ENCODE data around the gene RDH14.

The RDH14 gene, protein sequence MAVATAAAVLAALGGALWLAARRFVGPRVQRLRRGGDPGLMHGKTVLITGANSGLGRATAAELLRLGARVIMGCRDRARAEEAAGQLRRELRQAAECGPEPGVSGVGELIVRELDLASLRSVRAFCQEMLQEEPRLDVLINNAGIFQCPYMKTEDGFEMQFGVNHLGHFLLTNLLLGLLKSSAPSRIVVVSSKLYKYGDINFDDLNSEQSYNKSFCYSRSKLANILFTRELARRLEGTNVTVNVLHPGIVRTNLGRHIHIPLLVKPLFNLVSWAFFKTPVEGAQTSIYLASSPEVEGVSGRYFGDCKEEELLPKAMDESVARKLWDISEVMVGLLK

DNA sequence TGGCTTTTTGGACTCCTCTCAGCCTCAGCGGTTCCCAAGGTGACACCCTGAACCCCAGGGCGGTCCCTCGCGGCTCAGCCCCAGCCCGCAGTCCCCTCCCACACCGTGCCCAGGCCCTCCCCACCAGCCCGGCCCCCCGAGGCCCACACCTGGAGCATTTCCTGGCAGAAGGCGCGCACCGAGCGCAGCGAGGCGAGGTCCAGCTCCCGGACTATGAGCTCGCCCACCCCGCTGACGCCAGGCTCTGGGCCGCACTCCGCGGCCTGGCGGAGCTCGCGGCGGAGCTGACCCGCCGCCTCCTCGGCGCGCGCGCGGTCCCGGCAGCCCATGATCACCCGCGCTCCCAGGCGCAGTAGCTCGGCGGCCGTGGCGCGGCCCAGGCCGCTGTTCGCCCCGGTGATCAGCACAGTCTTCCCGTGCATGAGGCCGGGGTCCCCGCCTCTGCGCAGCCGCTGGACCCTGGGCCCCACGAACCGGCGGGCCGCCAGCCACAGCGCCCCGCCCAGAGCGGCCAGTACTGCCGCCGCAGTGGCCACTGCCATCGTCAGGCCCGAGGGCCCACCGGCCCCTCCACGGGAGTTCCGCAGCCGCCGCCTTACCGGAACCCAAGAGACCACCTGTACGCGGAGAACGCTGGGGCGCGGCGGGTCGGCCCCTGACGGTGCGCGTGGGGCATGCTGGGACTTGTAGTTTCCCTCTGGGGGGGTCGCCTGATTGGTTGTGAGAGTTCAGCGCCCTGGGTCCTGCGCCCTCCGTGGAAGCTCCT, at the start of gene RDH14:
TSS of gene RDH14 (minus strand) at position 623 of the 766 bp plus-strand sequence. CDS start at position 542, 81 bp downstream.
- DNase-seq, result peak; percentile 94

DNA sequence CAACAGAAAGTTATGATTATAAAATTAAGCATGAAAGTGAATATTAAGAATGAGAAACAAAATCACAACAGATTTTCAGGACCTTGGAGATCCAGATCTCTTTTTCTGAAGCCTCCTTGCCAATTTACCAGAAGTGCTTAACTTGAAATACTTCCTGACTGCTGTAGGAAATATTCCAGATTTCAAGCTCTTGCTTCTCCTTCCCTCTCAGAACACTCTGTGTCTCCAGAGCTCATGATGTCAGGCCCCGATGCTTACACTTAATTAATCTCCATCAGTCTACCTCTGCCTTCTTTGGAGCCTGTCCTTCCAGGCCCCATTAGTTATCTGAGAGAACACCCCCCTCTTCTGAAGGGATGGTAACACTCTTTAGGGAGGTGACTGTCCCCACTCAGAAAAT, 49.6 kb upstream of the RDH14 start:
- no peak for DNase-seq

DNA sequence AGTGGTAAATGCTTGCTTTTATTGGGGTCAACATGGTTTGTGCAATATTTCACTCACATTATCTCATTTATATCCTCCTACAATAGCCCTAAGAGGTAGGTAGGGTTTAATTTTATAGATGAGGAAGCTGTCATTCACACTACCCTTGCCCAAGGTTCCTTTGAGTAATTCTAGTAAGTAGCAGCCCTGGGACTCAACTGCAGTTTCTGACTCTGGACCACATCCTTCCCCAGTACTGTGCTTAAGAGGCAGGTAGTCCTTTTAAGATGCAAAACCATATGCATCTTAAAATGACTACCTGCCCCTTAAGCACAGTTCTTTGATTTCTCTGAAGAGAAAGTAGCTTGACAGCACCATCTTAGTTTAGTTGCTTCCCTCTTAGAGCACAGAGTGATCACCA, 44.7 kb upstream of the RDH14 start:
- DNase-seq, result no peak

DNA sequence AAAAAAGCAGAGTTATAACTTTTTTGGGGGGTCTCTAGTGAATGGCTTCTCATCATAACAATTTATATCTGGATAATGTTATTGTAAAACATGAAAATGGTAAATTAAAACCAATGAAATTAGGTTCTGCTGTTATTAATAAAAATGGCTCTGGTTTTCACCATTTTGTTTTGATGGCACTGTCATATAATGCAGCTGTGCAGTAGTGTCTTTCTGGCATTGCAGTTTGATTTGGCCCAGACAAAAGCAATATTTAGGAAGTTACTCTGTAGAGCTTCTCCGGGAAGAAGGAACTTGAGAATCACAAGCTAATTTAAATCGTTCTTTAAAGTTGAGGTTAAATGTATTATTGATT, 44.1 kb upstream of the RDH14 start:
- DNase-seq, result no peak

DNA sequence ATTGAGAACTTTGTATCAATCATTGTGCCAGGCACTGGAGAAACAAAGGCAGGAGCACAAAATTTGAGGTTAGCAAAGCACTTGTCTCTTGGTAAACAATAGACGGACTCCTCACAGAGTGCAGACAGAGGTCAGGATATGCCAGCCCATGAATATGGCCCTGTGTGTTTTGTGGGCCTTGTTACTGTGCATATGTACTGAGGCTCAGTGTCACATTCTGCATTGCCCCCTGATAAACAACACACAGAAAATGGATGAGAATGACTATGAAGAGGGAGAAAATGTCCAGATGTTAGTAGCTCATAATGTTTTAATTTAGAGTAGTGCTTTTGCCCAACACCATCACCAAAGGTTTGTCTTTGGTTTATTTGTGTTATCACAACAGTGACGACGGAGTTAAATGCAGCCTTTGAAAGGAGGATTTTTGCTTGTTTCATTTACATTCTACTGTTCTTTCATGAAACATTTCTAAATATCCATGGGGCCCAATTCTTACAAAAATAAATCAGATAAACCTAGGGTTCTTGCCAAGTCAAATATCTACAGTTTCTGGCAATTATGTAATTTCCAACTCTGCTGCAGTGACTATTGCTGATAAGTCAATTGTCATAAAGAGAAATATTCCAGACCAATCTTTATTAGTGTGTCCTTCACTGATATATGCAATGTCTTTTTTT, 43.5 kb upstream of the RDH14 start:
- no peak for DNase-seq

DNA sequence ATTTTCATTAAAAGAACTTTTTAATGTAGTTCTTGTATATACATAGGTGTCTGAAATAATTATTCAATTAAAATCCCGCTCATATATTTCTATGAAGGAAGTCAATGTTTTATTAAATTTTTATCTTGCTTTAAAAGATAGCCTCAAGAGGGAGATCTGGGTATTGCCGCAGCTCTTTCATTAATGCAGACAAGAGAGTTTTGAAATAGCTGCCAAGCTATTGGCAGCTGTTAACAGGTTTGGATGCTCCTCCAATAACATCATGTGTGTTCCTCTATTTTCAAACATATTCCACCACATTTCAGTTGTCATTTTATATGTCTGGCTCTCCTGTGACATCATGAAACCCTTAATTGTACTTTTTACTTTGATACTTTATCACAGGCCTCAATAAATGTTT, 41.8 kb upstream of the RDH14 start:
- no peak for DNase-seq

DNA sequence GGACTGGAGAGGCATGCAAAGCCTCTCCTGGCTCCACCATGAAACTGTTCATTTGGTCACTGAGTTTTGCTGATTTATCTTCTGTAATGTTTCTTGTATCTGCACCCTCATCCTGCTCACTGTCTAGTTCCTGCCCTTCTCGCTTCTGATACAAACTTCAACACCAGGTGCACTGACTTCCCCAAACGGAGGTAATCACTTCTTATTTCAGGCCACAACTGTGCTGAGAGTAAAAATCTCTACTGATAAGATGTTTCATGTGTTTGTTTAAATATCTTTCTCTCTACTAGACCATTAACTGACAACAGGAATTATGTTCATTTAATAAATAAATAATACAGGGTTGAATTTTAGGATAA, 39.8 kb upstream of the RDH14 start:
- DNase-seq, result no peak

DNA sequence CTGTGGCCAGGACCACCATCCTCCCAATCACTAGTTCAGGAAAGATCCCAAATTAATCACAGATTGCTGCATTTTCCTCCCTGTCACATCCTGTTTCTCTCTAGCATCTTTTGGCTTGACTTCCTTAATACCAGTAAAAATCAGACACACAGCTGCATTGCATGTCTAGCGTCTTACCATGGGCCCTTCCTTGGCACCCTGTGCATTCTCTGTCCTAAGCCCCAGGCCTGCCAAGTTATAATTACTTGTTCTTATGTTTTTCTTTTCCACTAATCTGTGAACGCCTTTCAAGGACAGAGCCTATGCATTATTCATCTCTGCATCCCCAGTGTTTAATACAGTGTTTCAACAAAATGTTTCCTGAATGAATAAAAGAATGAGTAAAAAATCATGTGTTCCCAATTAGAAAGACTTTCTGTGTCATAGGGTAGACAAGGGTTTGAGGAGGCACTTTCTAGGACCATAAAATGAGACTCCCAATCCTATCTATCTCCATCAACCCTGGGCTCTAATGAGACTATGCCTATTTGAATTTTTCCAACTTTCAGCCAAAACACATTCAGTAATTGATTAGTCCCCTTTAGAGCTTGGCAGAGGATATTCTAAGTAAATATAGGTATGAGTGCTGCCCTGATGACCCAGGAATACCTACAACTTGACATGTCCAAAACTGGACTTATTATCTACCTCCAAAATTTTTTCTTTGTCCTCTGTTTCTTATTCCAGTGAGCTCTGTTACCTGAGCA, 39.2 kb upstream of the RDH14 start:
- DNase-seq, result peak; percentile 88

DNA sequence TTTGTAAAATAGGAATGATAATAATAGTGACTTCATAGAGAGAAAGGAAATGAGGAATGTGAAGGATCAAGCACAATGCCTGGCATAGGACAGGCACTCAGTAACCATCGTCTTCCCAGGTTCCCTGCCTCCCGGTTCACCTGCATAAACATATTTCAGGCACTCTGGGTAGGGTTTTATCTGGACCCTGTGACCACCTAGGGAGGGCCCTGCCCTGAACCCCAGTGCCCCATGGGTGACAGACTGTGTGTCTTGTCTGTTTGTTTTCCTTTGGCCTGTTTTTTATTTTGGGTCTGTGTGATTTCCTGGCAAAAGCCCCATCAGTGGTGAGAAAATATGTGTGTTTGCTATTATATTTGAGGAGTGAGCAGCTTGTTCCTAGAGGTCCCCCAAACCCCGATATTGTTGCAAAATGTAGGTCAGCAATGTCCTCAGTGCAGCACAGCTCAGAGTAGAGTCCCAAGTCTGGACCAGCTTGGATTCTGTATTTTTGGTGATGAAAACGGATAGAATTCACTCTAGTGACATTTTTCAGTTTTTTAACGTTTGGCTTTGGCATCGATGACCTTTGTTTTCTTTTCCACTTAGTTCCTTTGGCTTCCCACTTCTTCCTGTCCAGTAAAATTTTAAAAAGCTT, 38.5 kb upstream of the RDH14 start:
- DNase-seq, result no peak

DNA sequence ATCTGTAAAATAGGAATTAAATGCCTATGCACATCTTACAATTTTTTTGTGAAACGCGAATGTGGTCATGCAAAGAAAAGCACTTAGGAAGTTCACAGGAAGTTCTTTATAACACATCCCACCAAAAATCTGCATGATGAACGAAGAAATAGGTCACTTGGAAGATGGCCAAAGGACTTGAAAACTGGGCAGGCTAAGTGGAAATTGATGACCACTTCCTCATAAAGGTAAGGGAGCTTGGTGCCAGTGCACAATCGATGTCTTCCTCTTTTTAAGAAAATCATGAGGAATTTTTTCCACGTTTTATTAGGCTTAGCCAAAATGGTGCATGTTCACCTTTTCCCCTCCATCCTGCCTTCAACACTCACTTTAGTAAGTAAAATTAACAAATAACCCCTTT, 37.2 kb upstream of the RDH14 start:
- DNase-seq, result no peak

DNA sequence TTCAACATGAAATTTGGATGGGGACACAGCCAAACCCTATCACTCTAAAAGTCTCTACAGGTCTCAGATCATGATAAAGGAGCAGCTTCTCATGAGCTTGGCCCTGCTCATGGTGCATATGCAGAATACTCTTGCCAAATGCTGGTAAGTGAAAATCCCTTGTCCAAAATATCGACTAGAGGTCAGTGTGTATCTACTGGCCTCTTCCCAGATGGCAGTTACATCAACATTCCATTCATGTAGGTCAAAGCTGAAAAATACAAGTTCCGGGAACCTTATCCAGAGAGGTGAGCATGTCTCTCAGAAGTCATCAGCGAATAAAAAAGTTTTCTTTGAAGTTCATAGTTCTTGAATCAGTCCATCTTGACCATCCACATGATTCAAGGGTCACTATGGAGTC, 36.5 kb upstream of the RDH14 start:
- DNase-seq, result no peak

DNA sequence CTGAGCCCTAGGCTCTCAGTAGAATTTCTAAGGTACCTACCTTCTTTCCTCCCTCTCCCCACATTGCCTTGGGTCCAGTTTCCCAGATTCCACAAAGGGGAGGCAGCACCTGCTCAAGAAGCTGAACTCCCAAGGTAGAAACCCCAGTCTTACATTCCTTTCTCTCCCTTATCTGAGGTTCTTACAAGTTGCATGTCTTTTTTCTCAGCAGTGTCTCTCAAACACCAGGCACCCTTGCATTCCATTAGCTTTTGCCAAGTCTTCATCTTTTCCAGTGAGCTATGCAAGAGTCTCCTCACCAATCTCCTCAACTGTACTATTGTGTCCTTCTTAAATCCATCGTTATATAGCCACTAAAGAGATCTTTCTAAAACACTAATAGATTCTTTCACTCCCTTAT, 33.0 kb upstream of the RDH14 start:
- no peak for DNase-seq

DNA sequence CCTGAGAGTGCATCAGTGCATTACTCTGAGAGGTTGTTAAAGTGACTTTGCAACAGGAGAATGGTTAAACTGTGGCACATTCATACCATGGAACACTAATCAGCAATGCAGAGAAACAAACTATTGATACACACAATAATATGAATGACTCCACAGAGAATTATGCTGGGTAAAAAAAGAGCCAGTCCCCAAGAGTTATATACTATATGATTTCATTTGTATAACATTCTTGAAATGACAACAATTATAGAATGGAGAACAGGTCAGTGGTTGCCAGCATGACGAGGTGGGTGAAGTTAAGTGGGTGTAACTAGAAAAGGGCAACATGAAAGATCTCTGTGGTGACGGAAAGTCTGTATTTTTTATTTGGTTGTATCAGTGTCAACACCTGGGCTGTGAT, 31.9 kb upstream of the RDH14 start:
- no peak for DNase-seq

DNA sequence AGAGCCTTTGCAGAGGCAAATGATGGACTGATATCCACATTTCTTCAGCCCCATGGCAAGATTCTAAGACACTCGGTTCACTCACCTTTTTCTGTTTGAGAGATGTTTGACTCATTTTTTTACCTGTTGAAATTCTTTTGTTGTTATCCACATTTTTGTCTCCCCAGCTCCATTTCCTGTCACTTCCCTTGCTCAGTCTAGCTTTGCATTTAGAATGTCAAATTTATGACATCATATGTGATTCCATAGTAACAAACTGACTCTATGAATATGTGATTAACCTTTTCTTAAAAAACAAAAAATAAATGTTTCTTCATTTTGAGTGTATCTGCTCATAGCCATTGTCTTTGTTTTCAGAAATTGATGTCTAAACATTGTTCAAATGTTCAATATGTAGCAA, 28.9 kb upstream of the RDH14 start, which contains the start of gene NT5C1B:
TSS of gene NT5C1B (minus strand) at position 216 of the 400 bp plus-strand sequence. CDS start at position 115, 101 bp downstream.
- no peak for DNase-seq

DNA sequence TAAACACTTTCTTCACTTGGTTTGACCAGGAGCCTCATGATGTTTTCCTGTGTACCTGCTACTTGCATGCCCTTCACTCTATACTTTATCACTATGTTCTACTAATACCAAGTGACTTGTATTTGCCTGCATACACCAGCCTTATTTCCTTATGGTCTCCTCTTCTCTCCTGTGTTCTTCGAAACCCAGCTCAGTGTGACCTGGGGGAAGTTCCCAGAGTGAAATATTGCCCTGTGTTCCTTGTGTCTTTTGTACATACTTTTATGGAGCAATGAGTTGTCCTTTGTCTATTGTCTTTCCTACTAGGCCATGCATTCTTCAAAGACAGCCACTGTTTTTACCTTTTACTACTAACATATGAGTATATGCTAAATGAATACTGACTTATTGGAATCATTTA, 28.3 kb upstream of the RDH14 start:
- no peak for DNase-seq

DNA sequence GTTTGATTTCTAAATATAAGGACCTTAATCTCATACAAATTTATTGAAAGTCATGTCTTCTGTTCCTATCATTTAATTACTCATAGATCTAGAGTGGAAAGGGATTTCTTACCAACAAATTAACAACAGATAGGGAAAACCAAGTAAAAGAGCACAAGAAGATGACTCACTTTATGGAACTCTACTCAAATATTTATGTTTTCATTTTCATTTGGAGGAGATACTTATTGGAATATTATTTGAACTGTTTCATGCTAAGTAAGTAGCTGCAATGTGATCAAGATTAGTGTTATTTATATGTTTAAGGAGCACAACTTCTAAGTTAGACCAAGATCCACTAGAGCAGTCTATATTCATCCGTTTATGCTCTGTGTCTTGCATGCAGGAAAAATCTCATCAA, 27.6 kb upstream of the RDH14 start:
- DNase-seq, result peak; percentile 12

DNA sequence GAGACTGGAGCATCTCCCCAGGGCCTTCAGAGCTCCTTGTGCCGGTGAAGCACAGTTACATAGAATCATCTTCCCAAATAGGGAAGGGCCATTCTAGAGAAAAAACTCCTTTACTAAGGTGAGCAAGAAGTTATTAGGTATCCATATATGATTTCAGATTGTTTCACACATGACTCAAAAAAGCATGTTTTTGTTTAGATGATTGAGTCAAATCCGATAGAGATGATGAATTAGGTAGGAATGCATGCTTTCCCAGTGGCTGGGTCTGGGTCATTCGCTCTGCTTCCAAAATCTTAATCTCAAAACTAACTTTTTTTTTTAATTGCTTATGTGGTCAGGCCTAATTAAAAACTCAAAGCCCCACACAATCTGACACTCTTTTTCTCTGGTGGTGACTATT, 25.1 kb upstream of the RDH14 start:
- DNase-seq, result no peak

DNA sequence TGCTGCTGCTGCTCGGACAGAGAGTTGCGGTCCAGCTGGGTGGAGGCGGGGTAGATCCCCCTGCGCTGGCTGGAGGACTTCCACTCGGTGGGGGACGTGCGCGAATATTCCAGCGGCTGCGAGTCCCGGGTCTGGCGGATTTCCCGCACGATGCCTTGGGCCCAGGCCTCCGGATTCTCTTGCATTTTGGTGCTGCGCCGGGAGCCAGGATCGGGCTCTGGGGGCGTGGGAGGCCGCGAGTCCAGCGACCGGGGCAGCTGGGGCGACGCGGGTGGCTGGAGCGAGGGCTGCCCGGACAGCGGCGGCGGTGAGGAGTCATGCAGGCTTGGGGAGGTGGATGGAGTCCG, 24.1 kb upstream of the RDH14 start:
- no peak for DNase-seq

DNA sequence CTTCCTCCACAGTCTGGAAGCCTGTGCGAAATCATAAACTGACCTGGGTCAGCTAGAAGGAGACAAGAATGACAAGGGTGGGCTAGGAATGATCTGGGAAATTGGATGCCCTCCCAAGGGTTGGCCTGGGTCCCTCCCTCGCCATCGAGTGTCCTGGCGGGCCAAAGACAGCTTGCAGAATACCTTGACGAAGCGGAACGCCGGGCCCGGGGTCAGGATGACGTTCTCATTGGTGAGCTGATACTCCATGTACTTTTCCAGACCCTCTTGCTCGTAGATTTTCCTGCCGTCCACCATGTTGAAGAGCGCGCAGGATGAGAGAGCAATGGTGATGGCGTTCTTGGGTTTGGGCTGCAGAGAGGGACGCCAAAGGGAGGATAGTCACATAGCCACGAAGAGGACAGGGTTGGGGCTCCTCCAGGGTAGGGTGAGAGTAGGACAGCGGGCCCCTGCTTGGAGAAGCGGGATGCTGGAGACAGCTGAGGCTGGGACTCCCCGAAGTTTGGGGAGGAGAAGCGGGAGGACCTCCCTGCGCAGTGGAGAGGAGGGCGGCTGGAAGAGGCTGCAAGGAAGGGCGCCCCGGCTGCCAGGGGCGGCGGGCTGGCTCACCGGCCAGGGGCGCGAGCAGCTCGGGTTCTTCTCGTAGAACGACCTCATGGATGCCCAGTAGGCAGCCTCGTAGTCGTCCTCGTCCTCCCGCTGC, 23.6 kb upstream of the RDH14 start:
- DNase-seq, result no peak

DNA sequence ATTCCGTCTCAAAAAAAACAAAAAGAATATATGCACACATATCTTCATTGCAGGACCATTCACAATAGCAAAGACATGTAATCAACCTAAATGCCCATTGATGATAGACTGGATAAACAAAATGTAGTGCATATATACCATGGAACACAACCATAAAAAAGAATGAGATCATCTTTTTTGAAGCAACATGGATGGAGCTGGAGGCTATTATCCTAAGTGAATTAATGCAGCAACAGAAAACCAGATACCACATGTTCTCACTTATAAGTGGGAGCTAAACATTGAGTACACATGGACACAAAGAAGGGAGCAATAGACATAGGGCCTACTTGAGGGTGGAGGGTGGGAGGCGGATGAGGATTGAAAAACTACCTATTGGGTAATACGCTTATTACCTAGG, 20.2 kb upstream of the RDH14 start:
- no peak for DNase-seq

DNA sequence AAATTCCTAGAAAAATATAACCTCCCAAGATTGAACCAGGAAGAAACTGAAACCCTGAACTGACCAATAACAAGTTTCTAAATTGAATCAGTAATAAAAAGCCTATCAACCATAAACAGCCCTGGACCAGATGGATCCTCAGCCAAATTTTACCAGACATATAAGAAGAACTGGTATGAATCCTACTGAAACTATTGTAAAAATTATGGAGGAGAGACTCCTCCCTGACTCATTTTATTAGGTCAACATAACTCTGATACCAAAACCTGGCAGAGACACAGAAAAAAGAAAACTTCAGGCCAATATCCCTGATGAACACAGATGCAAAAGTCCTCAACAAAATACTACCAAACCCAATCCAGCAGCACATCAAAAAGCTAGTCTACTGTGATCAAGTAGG, 17.6 kb upstream of the RDH14 start:
- DNase-seq, result peak; percentile 26

DNA sequence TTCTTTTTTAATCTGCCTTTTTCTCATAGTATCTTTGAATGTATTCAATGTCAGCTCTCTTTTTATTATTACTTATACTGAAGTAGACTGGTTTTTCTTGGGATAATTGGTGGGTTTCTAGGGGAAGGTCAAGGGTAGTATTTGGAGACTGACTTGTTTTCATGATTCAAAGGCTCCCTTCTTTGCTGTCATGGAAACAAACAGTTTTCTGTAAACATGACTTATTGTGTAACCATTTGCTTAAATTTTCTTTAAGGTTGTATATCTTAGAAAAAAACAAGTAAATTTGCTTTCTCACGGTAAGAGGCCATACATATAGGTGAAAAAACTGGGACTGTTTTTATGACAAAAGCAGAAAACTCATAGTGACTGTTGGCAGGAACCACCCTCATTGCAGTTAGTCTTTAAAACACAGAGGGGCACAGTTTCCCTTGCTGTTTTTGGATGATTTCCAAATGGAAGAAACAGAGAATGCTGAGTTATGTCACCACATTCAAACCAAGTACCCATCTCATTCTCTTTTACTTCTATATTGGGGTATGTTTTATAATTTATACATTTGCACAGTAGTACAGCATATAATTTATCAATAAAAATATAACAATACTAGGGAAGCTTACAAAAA, 5.8 kb upstream of the RDH14 start:
- DNase-seq, result no peak

All from fibroblast of upper back skin (primary cell).